VCaP (cell line): Measurements from ENCODE around the gene EXOSC2.

ENCODE experiments used
- H3K27ac ChIP-seq: fragments of 450-650 bp; 2 replicates; pipeline ENCODE4 v1.5.1; 2017
- CTCF ChIP-seq: fragments of 450-650 bp; conservative IDR thresholded peaks from 2 replicates; pipeline ENCODE4 v1.5.1; 2017; ENCODE audit warnings: mild to moderate bottlenecking, moderate library complexity

Gene EXOSC2

GRCh38 chr9:130751631-130752355 lies 58.2 kb downstream of the EXOSC2 start:
- TF ChIP-seq CTCF, result no peak
- no peak overlapping the region for H3K27ac ChIP-seq
